ENCODE data around the gene STUB1. TPM values are rescaled to one million over a fixed set of nuclear protein-coding genes. Genes with fewer than 3 reads are reported as not detected.

Gene STUB1
- total RNA-seq, 1 experiment from 2014 or later: 111 TPM

DNA sequence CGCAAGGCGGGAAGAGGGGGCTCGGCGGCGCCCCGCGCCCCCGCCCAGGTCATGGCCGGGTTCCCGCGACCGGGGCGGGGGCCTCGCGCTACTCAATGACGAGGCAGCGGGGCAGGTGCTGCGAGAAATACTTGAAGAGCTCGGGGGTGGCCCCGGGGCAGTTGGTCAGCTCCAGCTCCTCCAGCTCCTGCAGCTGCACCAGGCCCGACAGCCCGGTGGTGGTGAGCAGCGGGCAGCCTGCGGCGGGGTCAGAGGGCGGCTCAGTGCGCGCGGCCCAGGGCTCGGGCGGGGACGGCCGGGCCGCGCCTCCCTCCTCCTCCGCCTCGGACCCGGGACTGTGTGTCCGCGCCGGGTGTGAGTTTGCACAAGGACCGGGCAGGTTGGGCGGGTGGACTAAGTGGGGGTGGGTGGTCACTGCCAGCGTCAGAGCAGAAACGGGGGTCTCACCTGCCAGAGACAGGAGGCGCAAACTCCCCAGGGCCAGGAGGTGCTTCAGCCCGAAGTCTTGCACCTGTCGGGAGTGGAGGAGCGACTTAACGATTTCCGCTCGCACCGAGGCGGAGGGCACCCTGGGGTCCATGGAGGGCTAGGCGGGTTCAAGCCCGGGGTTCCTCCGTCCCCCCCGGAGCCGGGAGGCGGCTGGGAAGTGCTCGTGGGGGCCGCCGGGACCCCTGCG is 14.1 kb downstream of the STUB1 start (continued):
- TF ChIP-seq REST (IDR thresholded peaks at IDR 0.05; ENCODE audit: low read depth): no peak

GRCh38 chr16:694863-695354 is 14.7 kb downstream of the STUB1 start:
- Histone ChIP-seq H2AFZ (ENCODE audit: low read depth, low read length, poor library complexity, severe bottlenecking) (no peak overlapping the region), H3K36me3 (ENCODE audit: control insufficient read depth in 1 of 2, insufficient read depth in 2 of 2, low read length in 2 of 2) (no peaks in the 10 kb centered on the region), H3K4me2 (ENCODE audit: low read length) (peak overlapping the region; percentile 88), H3K4me3 (replicated peaks in 1 of 2; ENCODE audit: low read depth in 1 of 2, low read length in 2 of 2) (peak overlapping the region; percentile 47 to 55), H3K27ac (ENCODE audit: low read depth, low read length) (peak overlapping the region; percentile 63), H3K9me2 (ENCODE audit: insufficient read depth) (no peaks in the 10 kb centered on the region), H4K20me1 (ENCODE audit: insufficient read depth) (no peaks in the 10 kb centered on the region), H3K27me3 (ENCODE audit: insufficient read depth, low read length) (no peaks in the 10 kb centered on the region), H3K9ac (ENCODE audit: low read length) (peak overlapping the region; percentile 48), H3K9me3 (ENCODE audit: control insufficient read depth in 1 of 2, insufficient read depth in 1 of 2, low read depth in 1 of 2, low read length in 2 of 2) (no peaks in the 10 kb centered on the region), H3K4me1 (ENCODE audit: control insufficient read depth in 1 of 2, insufficient read depth in 2 of 2, low read length in 2 of 2) (peaks cover 10 to 34% of the 10 kb centered on the region in 2 experiments), H3K79me2 (ENCODE audit: insufficient read depth, low read length) (peaks cover 4% of the 10 kb centered on the region; the same call in 1 of the 2 replicates)
- ATAC-seq (no peak), DNase-seq (ENCODE audit: low read depth, low spot score) (no peak)
- intact Hi-C loops (cut with micrococcal nuclease): no loop called here
- ChIA-PET CTCF (interaction anchor here (1.0 to 1.6 kb wide), 5 partner anchors 9 to 408 kb away, joined by 3 to 6 read pairs (median 3); partner anchors contain the start of genes ANTKMT and FBXL16), POLR2A (interaction anchor here (1.0 to 1.6 kb wide), 3 partner anchors 11 to 26 kb away, joined by 3 to 5 read pairs (median 3); partner anchors contain the start of genes ANTKMT and JMJD8), RAD21 (ENCODE audit: low non-redundant PET in 1 of 2, low total read pairs in 2 of 2, uncharacterized antibody in 2 of 2, unreplicated experiment in 2 of 2) (no interaction called here)
- no TSS peak for BruUV-seq (replicated peaks)
- TF ChIP-seq SIN3A (IDR thresholded peaks at IDR 0.05; ENCODE audit: low read depth): no peak
- TF ChIP-seq, protein P1, sequence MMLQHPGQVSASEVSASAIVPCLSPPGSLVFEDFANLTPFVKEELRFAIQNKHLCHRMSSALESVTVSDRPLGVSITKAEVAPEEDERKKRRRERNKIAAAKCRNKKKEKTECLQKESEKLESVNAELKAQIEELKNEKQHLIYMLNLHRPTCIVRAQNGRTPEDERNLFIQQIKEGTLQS (IDR thresholded peaks at IDR 0.05): no peak
- no peak for TF ChIP-seq CBX3 (IDR thresholded peaks at IDR 0.05; ENCODE audit: low read depth)
- TF ChIP-seq SRF (IDR thresholded peaks at IDR 0.05; ENCODE audit: low read depth): no peak
- TF ChIP-seq ZNF274 (IDR thresholded peaks at IDR 0.05; ENCODE audit: low read depth, low read length): no peak
- TF ChIP-seq TCF7L2 (IDR thresholded peaks at IDR 0.05; ENCODE audit: borderline replicate concordance, extremely low read depth, insufficient read depth, insufficient read length): no peak
- no peak for TF ChIP-seq EZH2phosphoT487 (IDR thresholded peaks at IDR 0.05; ENCODE audit: borderline replicate concordance)
- no peak for TF ChIP-seq POLR2A (IDR thresholded peaks at IDR 0.05; ENCODE audit: borderline replicate concordance, extremely low read depth, insufficient read depth, insufficient read length)
- no peak for TF ChIP-seq MAX (IDR thresholded peaks at IDR 0.05)
- TF ChIP-seq SP1 (IDR thresholded peaks at IDR 0.05; ENCODE audit: low read depth): no peak
- TF ChIP-seq EGR1 (IDR thresholded peaks at IDR 0.05; ENCODE audit: low read depth): no peak
- no peak for TF ChIP-seq EZH2 (IDR thresholded peaks at IDR 0.05)
- TF ChIP-seq CTCF (IDR thresholded peaks at IDR 0.05 in 2 of 3, conservative IDR thresholded peaks at IDR 0.05 in 1 of 3; ENCODE audit: borderline replicate concordance in 1 of 3, insufficient read depth in 1 of 3, low read depth in 2 of 3, low read length in 2 of 3): no peak
- no peak for TF ChIP-seq ELF1 (IDR thresholded peaks at IDR 0.05; ENCODE audit: borderline replicate concordance, low read depth)
- TF ChIP-seq RAD21 (IDR thresholded peaks at IDR 0.05; ENCODE audit: low read depth): no peak
